Measurements from ENCODE around the gene LAIR2. TPM values are rescaled to one million over a fixed set of nuclear protein-coding genes. Genes with fewer than 3 reads are reported as not detected.

The LAIR2 gene
- polyA plus RNA-seq, 3 donors = not detected

DNA sequence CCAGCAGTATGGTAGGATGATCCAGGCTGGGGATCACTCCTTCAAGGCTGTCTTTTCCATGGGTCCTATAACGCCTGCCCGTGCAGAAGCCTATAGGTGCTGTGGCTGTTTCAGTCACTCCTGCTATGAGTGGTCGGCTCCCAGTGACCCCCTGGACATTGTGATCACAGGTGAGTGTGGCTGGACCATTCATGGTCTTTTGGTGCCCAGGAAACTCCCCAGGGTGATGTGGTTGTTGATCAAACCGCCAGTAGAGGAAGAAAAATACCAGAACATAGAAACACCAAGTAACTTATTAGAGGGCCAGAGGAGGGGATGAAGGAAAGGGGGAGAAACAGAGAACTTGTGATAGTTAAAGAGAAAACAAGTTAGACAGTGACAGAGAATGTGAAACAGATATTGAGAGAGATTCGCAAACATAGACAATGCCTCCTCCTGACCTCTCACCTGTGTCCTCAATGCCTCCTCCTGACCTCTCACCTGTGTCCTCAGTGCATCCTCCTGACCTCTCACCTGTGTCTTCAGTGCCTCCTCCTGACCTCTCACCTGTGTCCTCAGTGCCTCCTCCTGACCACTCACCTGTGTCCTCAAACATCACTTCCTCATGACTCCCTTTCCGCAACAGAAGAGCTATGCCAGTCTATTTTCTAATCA lies 19.4 kb downstream of the LAIR2 start:
- DNase-seq (ENCODE audit: extremely low read depth in 1 of 11, low read depth in 9 of 11, low spot score in 4 of 11) = no peak

DNA sequence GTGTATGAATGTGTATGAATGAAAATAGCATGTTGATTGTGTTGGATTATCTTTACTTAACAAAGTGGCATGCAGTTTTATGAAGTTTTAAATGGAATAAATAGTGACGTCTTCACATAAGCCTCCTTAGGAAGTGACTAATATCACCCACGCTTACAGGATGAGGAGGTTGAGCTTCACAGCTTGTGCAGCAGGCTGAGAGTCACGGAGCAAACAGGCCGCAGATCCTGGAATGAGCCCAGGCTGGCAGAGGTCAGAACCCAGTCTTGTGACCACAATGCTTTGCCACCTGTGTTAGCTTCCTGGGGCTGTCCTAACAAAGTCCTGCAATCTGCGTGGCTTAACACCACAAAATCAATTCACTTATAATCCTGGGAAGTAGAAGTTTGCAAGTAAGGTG lies 20.8 kb downstream of the LAIR2 start:
- no peak for DNase-seq (ENCODE audit: extremely low read depth in 1 of 11, low read depth in 9 of 11, low spot score in 4 of 11)

DNA sequence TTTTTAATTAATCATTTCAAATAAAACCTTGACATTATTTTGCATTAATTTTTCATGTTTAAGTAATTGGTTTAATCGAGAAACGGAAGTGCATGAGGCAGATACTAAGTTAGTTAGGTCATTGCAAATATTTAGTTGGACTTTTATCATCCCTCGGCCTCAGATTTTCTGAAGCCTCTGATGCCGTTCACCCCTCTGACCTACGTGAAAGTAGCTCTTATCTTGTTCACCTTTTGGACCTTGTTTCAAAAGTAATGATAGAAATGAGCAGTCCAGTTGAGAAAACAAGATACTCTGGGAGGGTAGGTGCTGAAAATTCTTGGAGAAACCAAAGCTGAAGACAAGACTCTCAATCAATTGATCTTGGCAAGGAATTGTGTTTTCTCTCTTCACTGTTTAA lies 23.0 kb downstream of the LAIR2 start:
- DNase-seq (ENCODE audit: extremely low read depth in 1 of 11, low read depth in 9 of 11, low spot score in 4 of 11) = no peak

DNA sequence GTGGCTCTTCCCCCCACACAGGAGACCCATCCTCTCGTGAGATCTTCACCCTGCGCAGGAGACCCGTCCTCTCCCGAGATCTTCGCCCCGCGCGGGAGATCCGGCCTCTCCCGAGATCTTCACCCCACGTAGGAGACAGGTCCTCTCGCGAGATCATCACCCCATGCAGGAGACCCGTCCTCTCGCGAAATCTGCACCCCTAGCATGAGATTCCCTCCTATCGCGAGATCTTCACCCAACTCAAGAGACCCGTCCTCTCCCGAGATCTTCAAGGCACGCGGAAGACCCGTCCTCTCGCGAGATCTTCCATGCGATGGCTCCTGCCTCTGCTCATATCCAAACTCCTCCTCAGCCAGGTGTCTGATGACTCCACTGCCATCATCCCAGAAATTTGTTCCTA lies 24.3 kb downstream of the LAIR2 start:
- no peak for DNase-seq (ENCODE audit: extremely low read depth in 1 of 11, low read depth in 9 of 11, low spot score in 4 of 11)

DNA sequence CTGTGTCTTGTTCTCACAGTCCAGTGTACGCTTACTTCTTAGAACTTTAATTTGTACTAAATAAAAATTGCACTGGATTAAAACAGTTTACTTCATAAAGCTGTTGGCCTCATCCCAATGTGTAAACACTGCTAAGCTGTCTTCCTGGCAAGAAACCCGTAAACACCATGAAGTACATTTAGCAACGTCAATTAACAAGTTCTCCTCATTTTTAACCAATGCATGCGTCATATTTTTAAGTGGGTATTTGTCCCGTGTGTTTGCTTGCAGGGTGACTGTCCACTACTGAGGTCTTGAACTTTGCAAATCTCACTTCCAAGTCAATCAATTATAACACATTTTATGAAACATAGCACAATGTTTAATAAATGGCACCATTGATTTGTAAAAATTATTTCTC lies 28.2 kb downstream of the LAIR2 start:
- no peak for DNase-seq (ENCODE audit: extremely low read depth in 1 of 11, low read depth in 9 of 11, low spot score in 4 of 11)

DNA sequence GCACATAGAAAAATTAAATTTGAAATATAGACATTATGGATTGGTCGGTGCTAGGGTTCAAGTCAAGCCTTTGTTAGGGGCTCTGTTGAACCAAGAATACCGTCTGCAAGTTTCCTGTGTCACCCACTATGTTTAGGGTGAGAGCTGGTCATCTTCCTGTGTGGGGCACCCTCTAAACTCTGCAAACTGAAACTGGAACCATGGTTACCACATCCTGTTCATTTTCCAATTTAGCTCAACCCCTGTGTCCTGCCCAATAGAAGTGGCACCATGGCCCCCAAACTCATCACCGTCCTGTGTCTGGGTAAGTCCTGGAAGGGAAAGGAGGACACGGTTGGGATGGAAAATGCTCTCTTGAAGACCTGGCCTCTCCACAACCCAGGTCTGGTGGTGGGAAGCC lies 29.9 kb downstream of the LAIR2 start:
- DNase-seq (ENCODE audit: extremely low read depth in 1 of 11, low read depth in 9 of 11, low spot score in 4 of 11) = no peak

DNA sequence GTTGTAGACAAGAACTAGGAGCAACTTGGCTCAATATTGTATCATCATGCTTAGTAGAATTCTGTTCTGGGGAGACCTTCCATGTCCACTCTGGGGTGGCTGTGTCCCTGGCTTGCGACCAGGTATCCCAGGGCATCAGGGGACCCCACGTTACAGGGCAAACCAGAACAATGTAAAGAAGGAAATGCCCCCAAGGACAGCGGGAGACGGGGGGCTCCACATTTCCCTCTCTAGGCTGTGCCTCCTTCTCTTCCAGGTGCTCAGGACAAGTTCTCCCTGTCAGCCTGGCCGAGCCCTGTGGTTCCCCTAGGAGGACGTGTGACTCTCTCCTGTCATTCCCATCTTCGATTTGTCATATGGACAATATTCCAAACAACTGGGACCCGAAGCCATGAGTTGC lies 30.8 kb downstream of the LAIR2 start:
- DNase-seq (ENCODE audit: extremely low read depth in 1 of 11, low read depth in 9 of 11, low spot score in 4 of 11) = no peak

DNA sequence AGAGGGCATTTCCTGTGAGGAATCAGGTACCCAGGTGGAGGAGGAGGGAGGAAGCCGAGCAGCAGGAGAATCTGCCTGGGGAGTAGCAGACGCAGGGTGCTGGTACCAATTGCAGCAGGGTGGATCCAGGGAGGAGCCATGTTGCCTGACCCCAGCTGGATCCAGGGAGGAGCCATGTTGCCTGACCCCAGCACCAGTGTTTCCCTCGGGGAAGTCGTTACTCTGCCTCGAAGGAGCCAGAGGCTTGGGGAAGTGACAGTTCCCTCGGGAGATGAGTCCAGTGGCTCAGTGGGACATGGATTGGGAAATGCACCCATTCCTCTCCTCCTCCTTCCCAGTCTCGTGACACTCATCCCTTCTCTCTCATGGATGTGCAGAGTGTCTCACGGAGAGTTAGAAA lies 31.5 kb downstream of the LAIR2 start:
- DNase-seq (ENCODE audit: extremely low read depth in 1 of 11, low read depth in 9 of 11, low spot score in 4 of 11) = no peak

DNA sequence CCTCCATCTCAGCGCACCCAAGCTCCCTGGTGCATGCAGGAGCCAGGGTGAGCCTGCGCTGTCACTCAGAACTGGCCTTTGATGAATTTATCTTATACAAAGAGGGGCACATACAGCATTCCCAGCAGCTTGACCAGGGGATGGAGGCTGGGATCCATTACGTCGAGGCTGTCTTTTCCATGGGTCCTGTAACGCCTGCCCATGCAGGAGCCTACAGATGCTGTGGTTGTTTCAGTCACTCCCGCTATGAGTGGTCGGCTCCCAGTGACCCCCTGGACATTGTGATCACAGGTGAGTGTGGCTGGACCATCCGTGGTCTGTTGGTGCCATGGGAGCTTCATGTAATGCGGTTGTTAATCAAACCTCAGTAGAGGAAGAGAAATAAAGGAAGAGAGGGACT lies 33.0 kb downstream of the LAIR2 start:
- DNase-seq (ENCODE audit: extremely low read depth in 1 of 11, low read depth in 9 of 11, low spot score in 4 of 11) = no peak

DNA sequence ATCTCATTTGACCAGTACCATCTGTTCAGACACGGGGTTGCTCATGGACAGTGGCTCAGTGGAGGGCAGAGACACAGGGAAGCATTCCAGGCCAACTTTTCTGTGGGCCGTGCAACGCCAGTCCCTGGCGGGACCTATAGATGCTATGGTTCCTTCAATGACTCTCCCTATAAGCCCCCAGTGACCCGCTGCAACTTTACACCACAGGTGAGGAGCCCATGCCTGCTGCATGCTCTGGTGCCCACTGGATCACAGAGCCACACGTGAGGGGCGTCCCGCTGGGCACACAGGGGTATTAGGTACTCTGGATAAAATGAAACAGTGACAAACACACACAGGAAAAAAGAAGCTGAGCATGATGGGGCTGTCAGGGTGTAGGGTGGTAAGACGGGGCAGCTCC lies 34.3 kb downstream of the LAIR2 start:
- DNase-seq (ENCODE audit: extremely low read depth in 1 of 11, low read depth in 9 of 11, low spot score in 4 of 11) = no peak

DNA sequence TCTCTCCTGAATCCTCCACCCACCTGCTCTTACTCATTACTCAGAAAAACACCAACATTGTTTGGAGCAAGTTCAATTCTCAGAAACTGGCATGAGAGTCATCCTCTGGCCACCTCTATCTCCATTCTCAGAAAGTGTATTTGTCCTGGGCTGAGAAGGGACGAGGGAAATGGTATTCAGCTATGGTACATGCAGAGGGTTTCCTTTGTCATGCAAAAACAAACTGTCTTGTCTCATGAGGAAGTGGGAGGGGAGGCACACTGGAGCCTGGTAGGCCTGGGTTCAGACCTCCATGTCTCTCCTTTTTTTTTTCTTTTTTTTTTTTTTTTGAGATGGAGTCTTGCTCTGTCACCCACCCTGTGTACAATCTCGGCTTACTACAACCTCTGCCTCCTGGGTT lies 39.1 kb downstream of the LAIR2 start:
- no peak for DNase-seq (ENCODE audit: extremely low read depth in 1 of 11, low read depth in 9 of 11, low spot score in 4 of 11)

DNA sequence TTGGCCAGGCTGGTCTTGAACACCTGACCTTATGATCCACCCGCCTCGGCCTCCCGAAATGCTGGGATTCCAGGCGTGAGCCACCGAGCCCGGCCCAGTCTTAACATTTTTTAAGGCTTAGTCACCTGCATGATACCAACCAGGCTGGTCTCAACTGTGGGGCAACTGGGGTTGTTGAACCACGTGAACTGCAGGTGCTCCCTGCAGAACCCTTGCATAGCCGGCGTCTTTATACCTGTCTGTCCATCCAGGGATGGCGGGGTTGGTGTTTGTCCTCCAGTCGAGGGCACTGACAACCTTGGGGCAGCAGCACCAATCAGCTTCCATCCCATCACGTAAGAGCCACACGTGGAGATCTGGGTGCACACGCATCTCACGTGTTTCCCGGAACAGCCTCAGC lies 46.2 kb downstream of the LAIR2 start:
- no peak for DNase-seq (ENCODE audit: extremely low read depth in 1 of 11, low read depth in 9 of 11, low spot score in 4 of 11)

DNA sequence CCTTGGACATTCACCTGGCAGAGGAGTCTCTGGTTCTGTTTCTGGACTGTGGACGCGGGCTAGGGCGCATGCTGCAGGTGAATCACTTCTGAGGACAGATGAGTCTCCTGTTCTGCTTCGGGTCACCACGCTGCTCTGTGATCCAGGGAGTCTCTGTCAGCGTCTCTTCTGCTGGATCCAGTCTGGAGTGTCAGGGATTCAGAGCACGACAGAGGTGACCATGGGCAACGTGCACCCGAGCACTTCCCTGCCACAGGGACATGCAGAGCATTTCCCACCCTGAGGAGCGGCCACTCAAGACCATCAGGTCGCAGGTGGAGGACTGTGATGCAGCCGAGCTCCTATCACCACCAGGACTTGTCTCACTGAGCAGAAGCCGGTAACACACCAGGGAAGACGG lies 46.6 kb downstream of the LAIR2 start:
- no peak for DNase-seq (ENCODE audit: extremely low read depth in 1 of 11, low read depth in 9 of 11, low spot score in 4 of 11)

DNA sequence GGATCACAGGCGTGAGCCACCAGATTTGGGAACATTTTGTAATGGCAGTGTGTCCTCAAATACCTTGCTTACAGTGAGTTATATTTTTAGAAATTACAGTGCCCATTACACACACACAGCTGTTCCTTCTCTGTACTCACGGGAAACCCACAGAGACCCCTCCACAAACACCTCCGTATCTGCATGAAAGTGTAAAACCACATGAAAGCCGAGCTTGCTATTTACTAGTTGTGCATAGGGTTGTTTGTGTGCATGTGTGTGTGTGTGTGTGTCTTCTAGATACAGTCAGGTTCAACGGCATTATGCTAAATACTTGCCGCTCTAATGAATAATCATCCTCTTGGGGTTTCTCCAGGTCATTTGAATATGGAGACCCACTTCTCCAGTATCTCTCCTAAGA lies 48.7 kb downstream of the LAIR2 start:
- no peak for DNase-seq (ENCODE audit: extremely low read depth in 1 of 11, low read depth in 9 of 11, low spot score in 4 of 11)

DNA sequence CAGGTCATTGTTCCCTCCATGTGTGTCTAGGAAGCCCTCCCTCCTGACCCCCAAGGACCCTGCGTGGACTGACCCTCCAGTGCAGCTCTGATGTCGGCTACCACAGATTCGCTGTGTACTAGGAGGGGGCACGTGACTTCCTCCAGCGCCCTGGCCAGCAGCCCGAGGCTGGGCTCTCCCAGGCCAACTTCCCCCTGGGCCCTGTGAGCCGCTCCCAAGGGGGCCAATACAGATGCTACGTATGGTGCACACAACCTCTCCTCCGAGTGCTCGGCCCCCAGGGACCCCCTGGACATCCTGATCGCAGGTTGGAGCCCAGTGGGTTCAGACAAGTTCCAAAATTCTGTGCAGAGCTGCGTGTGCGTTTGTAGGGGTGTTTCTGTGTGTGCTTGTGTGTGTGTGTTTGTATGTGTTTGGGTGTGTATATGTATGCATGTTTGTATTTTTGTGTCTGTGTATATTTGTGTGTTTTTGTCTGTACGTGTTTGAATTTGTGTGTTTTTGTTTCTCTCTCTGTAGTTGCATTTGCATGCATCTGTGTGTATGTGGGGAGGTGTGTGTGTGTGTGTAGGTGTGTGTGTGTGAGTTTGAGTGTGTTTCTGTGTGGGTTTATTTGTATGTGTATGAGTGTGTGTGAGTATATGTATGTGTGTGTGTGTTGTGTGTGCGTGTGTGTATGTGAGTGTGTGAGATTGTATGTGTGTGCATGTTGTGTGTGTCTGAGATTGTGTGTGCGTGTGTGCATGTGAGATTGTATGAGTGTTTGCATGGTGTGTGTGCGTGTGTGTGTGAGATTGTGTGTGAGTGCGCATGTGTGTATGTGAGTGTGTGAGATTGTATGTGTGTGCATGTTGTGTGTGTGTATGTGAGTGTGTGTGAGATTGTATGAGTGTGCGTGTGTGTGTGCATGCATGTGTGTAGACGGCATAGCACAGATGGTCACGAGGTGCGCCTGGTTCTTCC lies 49.6 kb downstream of the LAIR2 start:
- DNase-seq (ENCODE audit: extremely low read depth in 1 of 11, low read depth in 9 of 11, low spot score in 4 of 11) = no peak

DNA sequence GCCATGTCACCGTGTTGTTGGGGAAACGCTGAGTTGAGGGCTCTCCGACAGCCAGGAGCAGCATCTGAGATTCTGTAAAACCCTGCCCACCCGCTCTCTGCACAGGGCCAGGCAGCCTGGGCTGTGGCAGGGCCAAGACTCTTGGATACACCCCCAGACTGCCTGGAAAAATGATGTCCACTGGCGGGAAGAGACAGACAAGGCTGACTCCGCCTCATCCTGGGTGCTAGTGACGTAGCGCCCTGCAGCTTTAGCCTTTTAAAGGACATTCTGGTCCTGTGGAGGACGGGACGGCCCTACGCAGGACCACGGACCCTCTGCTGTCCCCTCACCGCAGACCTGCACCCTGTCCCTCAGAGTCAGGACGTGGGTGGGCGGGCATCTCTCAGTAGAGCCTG lies 50.3 kb downstream of the LAIR2 start:
- DNase-seq (ENCODE audit: extremely low read depth in 1 of 11, low read depth in 9 of 11, low spot score in 4 of 11) = no peak

DNA sequence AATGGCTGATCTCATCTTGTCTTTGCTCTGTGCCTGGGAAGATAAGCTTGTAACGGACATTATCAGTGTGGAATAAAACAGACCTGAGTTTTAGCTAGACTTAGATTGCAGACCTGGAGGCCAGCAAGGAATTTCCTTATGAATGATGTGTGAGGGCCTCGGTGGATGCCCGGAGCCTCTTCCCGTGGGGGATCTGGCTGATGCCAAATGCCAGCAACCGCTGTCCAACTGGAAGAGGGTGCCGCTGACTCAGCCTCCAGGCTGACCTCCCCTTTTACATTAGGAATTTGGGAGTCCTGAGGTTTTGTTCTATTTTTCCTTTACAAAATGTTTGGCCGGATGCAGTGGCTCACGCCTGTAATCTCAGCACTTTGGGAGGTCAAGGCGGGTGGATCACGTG lies 51.4 kb downstream of the LAIR2 start:
- no peak for DNase-seq (ENCODE audit: extremely low read depth in 1 of 11, low read depth in 9 of 11, low spot score in 4 of 11)

DNA sequence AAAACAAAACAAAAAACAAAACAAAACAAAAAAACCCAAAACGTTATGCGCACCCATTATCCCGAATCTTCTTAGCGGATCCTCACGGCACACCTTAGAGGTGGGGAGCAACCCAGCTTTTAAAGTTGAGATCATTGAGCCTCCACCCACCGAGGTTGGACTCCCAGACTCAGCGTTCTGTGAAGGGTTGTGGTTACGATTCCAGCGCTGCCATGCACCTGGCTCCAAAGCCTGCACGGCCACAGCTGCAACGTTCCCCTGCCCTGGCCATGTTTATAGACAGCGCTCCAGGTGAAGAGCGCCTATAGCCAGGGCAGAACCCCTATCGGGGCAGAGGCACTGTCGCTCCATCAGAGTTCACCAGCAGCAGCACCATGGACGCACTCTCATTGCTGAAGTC lies 52.3 kb downstream of the LAIR2 start:
- no peak for DNase-seq (ENCODE audit: extremely low read depth in 1 of 11, low read depth in 9 of 11, low spot score in 4 of 11)

DNA sequence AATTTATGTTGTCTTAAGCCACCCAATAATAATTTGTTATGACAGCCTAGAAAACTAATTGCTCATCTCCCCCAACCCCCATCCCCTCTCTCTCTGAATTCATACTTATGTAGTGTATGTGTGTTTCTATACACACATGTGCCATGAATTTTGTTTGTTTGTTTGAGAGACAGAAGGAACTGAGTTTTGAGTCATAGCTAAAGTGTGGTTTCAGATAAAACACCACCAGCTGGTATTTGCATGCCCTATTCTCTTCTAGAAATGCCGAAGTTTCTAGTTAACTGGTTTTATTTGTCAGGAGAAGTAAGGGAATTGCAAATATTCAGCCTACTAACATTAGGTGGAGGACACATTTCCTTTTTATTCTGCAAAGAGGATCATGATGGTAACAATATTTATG lies 53.6 kb downstream of the LAIR2 start:
- DNase-seq (ENCODE audit: extremely low read depth in 1 of 11, low read depth in 9 of 11, low spot score in 4 of 11) = no peak

DNA sequence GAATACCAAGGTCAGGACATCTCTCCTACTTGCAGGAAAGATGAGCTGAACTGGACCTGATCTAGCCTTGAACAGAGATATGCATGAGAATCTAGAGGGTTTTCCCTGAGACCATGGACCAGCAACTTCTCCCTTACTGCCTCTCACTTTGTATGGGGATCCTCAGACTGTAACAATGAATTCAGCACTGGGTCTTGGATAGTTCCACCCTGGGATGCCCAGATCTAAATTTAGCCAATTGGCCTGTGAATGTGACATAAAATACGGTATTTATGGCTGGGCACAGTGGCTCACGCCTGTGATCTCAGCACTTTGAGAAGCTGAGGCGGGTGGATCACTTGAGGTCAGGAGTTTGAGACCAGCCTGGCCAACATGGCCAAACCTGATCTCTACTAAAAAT lies 55.7 kb downstream of the LAIR2 start:
- DNase-seq (ENCODE audit: extremely low read depth in 1 of 11, low read depth in 9 of 11, low spot score in 4 of 11) = peak in 1 of 11 donors; percentile 4

Measured in renal cortex interstitium (tissue), 11 donors.